ENCODE results near the gene MYL9. TPM values are rescaled to one million over a fixed set of nuclear protein-coding genes. Genes with fewer than 3 reads are reported as not detected.

The MYL9 gene
- polyA plus RNA-seq, 1 donor, result 551 TPM

DNA sequence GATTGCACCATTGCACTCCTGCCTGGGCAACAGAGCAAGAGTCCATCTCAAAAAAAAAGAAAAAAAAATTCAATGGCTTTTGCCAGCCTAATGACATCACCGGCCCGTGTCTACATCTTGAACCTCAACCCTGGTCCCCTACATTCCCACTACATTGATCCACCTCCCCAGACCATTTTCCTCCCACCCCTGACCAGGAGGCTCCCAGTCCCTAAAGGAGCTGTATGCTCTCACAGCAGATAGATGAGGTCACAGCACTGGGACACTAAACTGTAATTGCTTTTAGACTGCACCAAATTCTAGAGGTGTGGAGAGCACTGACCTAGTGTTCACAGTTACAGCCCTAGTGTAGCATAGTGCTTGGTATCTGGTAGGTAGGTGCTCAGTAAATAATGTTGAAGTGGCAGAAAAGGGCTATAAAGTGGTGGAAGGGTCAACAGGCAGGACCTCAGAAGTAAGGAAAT lies 42.7 kb downstream of the MYL9 start:
- DNase-seq, result no peak

DNA sequence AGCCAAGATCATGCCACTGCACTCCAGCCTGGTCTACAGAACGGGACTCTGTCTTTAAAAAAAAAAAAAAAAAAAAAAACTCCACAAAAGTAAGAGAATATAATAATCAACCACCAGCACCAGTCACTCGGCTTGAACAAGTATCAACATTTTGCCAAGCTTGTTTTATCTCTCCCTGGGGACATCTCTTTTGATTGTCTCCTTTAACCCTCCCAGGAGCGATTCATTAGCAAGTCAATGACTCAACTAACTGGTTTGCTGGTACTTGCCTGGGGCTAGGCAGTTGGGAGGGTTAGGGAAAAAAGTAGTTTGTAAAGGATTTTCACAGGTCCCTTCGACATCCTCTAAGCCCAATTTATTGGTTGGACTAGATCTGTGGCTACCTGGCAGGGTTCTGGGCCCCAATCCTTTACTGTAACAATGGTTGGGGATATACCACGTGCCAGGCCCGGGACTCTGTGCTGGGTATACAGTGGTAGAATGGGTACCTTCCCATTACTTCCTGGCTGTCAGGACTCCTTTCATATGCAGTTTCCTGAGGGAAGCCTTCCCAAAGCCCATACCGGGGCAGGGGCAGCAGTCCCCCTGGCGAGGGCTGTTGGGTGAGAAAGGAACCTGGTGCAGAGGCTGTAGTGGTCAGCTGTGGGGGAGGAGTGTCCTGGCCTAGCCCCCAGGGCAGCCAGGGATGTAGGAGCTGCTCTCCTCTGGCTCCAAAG lies 44.2 kb downstream of the MYL9 start:
- no peak for DNase-seq

DNA sequence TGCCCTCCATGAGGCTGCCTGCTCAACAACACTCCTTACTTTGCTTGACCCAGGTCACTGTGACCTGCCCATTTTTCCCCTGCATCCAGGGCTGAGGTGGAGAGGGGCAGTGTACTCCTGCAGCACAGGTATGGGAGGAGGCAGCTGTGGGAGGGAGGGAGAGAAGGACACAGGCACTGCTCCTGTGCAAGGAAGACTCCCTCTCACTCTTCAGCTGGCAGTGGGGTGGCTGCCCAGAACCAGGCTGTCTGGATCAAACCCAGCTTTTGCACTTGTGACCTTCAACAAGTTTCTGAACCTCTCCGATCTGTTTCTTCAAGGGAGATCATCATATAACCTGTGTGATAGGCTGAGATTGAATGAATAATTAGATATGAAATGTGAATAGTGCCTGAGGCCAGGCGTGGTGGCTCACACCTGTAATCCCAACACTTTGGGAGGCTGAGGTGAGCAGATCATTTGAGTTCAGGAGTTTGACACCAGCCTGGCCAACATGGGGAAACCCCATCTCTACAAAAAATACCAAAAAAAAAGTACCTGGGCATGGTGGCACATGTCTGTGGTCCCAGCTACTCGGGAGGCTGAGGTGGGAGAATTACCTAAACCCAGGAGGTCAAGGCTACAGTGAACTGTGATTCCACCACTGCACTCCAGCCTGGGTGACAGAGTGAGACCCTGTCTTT lies 46.2 kb downstream of the MYL9 start:
- DNase-seq, result no peak

DNA sequence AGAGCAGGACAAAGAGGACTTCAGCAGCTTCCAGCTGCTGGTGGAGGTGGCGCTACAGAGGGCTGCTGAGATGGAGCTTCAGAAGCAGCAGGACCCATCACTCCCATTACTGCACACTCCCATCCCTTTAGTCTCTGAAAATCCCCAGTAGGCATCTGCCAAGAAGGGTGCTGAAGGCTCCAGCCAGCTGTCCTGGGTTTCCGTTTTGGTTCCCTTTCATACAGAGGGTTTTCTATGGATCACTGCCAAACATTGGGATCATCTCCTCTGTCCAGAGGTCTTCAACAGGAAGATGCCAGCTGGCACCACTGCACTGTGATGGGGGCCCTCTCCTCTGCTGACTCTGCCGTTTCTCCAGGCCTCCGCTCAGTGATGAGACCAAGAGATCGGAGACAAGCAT lies 50.0 kb downstream of the MYL9 start:
- DNase-seq, result no peak

DNA sequence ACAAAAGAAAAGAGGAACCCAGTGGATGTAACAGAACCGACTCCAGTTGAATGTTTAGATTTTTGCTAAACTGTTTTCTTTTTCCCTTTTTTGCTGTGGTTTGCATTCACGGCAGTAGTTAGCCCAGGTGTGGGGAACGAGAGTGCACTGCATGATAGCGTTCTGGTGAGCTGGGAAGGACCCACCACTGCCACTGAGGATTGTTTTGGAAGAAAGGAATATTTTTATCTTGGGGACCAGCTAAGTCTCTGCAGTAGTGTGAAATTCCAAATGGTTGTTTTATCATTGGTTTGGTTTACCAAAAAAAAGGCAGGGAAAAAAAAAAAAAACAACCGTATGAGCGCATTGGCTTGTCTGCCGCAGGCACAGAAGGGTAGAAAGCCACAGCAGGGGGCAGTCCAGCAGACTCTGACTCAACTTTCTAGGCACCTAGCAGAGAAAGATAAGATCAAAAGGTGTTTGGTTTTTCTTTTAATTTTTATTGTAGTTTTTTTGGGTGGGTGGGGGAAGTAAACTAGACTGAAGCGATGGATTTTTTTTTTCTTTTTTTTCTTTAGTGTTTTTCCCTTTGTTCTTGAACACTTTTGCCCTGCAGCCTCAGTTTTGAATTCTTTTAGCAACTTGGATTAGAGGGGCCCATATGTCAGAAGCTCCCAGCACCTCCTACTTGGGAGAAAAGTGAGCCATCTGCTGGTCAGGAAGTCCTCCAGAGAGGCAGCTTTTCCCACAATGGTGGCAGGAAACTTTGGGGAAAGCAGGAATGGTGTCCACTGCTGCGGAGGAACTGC lies 50.7 kb downstream of the MYL9 start:
- no peak for DNase-seq

DNA sequence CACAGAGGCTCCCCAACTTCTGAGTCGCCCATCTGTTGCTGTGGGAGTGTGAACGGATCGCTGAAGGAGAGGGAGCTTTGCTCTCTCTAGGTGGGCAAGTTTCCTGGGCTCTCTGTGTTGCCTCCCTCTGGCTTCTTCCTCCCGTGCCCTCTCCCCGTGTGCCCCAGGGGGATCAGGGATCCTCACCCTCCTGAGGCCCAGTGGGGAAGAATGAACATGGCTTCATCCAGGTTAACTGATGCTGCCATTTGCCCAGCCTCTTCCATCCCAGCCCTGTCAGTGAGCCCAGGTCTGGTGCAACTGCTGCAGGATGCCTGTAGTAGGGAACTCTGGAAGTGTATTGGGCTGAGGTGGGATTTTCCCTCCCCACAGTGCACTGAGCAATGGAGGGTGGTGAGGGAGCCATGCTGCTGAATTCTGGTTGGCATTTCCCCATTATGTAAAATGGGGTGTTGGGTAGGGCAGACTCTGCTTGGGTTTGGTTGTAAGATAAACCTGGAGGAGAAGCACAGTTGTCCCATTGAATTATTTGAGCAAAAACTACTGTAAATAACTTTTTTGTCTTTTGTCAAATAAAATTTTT lies 52.1 kb downstream of the MYL9 start:
- no peak for DNase-seq

DNA sequence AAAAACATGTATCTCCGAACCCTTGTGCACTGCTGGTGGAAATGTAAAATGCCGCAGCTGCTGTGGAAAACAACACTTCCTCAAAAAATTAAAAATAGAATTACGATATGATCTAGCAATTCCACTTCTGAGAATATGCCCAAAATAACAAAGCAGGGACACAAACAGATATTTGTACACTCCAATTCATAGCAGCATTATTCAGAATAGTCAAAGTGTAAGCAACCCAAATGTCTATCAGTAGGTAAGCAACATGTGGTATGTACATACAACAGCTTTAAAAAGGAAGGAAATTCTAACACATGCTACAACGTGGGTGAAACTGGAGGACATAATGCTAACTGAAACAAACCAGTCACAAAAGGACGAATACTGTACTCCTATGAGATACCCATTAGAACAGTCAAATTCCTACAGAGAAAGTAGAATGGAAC lies 58.6 kb downstream of the MYL9 start:
- DNase-seq, result no peak

Other genes starting within 250 kb of the MYL9 start
- 63.8 TPM for gene DLGAP4, start 235.2 kb upstream of the MYL9 start, polyA plus RNA-seq (ENCODE audit: insufficient read length)
- gene TGIF2, start 32.1 kb downstream of the MYL9 start, polyA plus RNA-seq (ENCODE audit: insufficient read length), result 24.1 TPM
- gene RAB5IF, start 64.3 kb downstream of the MYL9 start, polyA plus RNA-seq (ENCODE audit: insufficient read length), result 41.2 TPM
- gene SLA2, start 104.7 kb downstream of the MYL9 start, polyA plus RNA-seq (ENCODE audit: insufficient read length), result 0.13 TPM
- 15.8 TPM for gene NDRG3, start 204.6 kb downstream of the MYL9 start, polyA plus RNA-seq (ENCODE audit: insufficient read length)
- 7.2 TPM for gene DSN1, start 232.2 kb downstream of the MYL9 start, polyA plus RNA-seq (ENCODE audit: insufficient read length)